ENCODE data around the gene USF2.

Gene USF2

DNA sequence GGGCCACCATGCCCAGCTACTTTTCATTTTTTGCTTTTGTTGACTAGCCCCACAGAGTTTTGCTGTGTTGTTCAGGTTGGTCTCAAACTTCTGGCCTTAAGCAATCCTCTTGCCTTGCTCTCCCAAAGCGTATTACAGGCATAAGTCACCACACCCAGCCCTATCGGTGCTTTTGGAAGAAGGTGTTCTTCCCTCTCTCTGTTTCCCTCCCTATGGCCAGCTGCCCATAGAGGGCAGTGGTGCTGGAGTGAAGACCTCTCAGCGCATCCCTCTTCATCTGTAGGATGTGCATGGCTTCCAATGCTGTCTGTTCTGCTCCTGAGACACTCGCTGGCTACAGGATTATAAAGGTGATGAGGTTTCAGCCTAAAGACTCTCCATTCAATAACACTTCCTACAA is 58.9 kb downstream of the USF2 start:
- TF ChIP-seq, protein P1, sequence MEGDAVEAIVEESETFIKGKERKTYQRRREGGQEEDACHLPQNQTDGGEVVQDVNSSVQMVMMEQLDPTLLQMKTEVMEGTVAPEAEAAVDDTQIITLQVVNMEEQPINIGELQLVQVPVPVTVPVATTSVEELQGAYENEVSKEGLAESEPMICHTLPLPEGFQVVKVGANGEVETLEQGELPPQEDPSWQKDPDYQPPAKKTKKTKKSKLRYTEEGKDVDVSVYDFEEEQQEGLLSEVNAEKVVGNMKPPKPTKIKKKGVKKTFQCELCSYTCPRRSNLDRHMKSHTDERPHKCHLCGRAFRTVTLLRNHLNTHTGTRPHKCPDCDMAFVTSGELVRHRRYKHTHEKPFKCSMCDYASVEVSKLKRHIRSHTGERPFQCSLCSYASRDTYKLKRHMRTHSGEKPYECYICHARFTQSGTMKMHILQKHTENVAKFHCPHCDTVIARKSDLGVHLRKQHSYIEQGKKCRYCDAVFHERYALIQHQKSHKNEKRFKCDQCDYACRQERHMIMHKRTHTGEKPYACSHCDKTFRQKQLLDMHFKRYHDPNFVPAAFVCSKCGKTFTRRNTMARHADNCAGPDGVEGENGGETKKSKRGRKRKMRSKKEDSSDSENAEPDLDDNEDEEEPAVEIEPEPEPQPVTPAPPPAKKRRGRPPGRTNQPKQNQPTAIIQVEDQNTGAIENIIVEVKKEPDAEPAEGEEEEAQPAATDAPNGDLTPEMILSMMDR (IDR thresholded peaks at IDR 0.05; ENCODE audit: low read depth, low read length) = peak; percentile 69
- Histone ChIP-seq H3K27me3 (ENCODE audit: insufficient read depth, low read depth, severe bottlenecking) (no peaks in the 10 kb centered on the region), H3K36me3 (no peaks in the 10 kb centered on the region), H3K4me3 (ENCODE audit: low read depth, low read length) (no peak overlapping the region), H3K27ac (no peak overlapping the region), H3K9me3 (ENCODE audit: severe bottlenecking) (no peaks in the 10 kb centered on the region)
- peak; percentile 50 for DNase-seq

- Histone ChIP-seq H3K27me3 (ENCODE audit: insufficient read depth, low read depth, severe bottlenecking) (no peaks in the 10 kb centered on the region), H3K27ac (no peak within 1 kb of the TSS), H3K4me3 (ENCODE audit: low read depth, low read length) (no peak within 1 kb of the TSS), H3K36me3 (no peaks in the 10 kb centered on the region), H3K9me3 (ENCODE audit: severe bottlenecking) (no peaks in the 10 kb centered on the region)
- TF ChIP-seq, protein P1 (IDR thresholded peaks at IDR 0.05; ENCODE audit: low read depth, low read length) = no peak
- no peak for DNase-seq
Measured at GRCh38 chr19:35328851-35329285, 60.1 kb downstream of the USF2 start, which contains the start of gene CD22. CD22 (plus strand) TSS chr19:35329187; CDS start chr19:35332041, 2,854 bp downstream.

DNA sequence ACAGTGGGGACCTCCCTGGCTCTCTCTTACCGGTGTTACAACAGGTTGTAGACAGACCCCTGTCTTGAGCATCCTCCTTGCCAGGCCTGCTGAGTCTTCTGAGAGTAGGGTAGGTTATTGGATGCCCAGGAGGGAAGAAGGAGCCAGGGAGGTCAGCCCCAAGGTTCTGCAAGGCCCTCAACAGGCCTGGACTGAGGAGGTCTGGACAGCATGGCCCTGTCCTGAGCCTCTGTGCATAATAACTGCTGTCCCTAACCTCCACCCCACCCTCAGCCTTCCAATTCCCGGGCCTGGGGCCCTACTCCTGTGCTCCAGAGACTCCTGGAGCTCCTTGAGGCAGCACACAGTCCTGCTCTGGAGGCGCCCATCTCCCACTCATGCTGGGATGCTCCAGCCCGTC is 60.6 kb downstream of the USF2 start:
- Histone ChIP-seq H3K9me3 (ENCODE audit: severe bottlenecking) (no peaks in the 10 kb centered on the region), H3K4me3 (ENCODE audit: low read depth, low read length) (no peak overlapping the region), H3K36me3 (no peaks in the 10 kb centered on the region), H3K27ac (no peak overlapping the region), H3K27me3 (ENCODE audit: insufficient read depth, low read depth, severe bottlenecking) (no peaks in the 10 kb centered on the region)
- no peak for DNase-seq
- TF ChIP-seq, protein P1 (IDR thresholded peaks at IDR 0.05; ENCODE audit: low read depth, low read length) = no peak
